Measurements from ENCODE around the gene UPF3B.
"Not testable (repeated sequence)": the region's sequence is repeated elsewhere in the genome, so short reads cannot be mapped to it uniquely, and the experiment has no call there.

The UPF3B gene, protein sequence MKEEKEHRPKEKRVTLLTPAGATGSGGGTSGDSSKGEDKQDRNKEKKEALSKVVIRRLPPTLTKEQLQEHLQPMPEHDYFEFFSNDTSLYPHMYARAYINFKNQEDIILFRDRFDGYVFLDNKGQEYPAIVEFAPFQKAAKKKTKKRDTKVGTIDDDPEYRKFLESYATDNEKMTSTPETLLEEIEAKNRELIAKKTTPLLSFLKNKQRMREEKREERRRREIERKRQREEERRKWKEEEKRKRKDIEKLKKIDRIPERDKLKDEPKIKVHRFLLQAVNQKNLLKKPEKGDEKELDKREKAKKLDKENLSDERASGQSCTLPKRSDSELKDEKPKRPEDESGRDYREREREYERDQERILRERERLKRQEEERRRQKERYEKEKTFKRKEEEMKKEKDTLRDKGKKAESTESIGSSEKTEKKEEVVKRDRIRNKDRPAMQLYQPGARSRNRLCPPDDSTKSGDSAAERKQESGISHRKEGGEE

DNA sequence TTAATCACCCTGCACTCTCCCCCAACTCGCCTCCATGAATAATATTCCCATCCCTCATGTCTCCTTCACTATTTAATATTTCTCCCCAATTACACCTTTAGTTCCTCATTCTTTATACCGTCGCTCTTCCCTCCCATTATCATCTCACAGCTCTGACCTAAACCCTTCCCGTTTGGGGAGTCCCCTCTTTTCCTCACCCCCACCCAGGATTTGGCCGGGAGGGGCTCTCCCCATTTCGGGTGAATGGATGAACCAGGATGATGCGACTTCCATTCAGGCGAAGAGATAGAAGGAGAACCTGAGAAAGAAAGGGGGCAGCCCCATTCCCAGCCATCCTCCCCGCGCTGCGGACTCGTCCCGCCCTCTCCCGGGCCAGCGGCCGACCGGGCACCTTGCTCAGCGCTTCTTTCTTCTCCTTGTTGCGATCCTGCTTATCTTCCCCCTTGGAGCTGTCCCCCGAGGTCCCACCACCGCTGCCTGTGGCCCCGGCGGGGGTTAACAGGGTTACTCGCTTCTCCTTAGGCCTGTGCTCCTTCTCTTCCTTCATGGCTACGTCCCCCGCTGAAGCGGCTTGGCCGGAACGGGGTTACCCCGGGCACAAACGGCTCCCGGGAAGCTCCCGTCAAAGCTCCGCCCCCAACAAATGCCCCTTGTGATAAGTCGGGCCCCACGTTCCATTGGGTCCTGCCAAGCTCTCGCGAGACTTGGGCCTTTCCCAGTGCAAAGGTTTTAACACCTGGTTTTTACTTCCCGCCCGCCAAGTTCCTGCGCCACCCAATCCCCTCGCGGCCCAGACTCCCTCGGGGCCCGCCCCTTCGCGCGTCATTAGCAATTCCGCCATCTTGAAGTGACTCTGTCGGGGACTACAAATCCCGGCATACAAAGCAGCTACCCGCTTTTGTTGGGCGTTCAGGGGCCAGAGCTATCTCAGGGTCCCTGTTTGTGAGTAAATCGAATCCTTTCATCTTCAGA is at the start of gene UPF3B:
TSS of gene UPF3B (minus strand) at position 582 of the 972 bp plus-strand sequence. CDS start at position 547, 35 bp downstream.
- DNase-seq: peak; percentile 97

DNA sequence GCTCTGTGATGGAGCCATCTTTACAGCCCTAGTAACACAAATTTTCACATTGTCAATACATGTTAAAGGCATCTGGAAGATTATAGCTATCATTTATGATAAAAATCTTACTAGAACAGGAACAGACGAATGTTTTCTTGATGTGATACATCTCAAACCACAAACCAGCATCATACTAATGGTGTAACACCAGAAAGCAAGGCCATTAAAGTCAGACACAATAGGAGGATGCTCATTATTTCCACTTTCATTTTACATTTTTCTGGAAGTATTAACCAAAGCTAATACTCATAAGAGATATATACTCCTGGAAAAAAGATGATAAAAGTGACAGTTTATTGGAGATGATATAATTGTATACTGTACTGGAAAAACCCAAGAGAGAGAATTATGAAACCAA is 48.2 kb upstream of the UPF3B start:
- no peak for DNase-seq

DNA sequence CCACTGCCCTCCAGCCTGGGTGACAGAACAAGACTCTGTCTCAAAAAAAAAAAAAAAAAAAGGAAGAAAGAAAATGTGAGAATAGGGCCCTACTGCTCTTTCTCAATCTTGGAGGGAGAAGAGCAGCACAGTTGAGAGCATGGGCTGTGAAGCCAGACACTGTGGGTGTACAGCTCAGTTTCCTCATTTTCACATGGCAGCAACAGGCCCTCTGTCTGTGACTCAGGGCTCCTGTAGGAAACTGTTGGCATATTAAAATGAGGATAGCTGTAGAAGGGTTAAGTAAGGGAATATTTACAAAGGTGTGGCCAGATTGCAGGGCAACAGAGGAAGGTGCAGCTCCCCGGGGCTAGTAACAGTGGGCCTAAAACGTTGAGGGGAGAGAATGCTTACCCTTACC is 46.4 kb upstream of the UPF3B start:
- DNase-seq: no peak

DNA sequence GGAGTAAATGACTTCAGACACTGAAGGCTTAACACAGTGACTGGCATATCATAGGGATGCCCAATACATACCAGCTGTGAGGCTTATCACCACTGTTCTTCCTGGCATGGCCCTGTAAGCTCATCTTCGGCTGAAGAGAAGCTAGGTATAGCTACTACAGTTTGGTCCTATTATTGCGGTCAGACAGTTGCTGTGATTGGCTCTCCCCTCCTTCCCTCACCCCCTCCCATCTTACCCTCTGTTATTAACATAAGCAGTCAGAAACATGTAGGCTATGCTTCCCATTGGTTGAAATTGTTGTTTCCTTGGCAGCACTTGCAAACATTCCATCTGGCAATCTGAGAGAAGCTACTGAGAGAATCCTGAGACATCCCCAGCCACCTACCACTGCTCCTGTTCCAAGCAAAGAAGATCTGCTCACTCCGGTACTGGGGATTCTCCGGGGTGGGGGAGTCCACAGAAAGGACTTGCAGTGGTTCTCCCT is 43.1 kb upstream of the UPF3B start, which contains the start of gene AKAP14:
TSS of gene AKAP14 (plus strand) at position 51 of the 484 bp plus-strand sequence. CDS start 7,331 bp downstream, outside the sequence.
- DNase-seq: no peak

DNA sequence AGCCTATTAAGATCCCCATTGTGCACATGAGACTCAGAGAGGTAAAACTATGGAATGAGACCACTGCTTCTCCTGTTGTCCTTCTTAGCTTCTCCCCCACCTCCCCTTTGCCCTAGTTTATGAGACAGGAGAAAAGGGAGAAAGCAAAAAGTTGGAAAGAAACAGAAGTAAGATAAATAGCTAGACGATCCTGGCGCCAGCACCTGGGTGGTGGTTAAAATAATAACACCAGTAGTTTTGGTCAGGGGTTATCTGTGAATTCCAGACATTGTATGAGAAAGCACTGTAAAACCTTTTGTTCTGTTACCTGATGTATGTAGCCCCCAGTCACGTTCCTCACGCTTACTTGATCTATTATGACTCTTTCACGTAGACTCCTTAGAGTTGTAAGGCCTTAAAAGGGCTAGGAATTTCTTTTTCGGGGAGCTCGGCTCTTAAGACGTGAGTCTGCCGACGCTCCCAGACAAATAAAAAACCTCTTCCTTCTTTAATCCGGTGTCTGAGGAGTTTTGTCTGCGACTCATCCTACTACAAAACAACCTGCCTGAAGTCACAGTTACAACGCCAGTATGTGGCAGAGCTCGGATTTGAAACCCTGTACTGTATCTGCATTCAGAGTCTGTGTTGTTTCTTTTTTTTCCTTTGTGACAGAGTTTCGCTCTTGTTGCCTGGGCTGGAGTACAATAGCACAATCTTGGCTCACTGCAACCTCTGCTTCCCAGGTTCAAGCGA is 39.4 kb upstream of the UPF3B start:
- not testable (repeated sequence) for DNase-seq

DNA sequence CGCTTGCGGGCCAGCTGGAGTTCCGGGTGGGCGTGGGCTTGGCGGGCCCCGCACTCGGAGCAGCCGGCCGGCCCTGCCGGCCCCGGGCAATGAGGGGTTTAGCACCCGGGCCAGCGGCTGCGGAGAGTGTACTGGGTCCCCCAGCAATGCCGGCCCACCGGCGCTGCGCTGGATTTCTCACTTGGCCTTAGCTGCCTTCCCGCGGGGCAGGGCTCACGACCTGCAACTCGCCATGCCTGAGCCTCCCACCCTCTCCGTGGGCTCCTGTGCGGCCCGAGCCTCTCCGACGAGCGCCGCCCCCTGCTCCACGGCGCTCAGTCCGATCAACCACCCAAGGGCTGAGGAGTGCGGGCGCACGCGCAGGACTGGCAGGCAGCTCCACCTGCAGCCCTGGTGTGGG is 37.9 kb upstream of the UPF3B start:
- not testable (repeated sequence) for DNase-seq

DNA sequence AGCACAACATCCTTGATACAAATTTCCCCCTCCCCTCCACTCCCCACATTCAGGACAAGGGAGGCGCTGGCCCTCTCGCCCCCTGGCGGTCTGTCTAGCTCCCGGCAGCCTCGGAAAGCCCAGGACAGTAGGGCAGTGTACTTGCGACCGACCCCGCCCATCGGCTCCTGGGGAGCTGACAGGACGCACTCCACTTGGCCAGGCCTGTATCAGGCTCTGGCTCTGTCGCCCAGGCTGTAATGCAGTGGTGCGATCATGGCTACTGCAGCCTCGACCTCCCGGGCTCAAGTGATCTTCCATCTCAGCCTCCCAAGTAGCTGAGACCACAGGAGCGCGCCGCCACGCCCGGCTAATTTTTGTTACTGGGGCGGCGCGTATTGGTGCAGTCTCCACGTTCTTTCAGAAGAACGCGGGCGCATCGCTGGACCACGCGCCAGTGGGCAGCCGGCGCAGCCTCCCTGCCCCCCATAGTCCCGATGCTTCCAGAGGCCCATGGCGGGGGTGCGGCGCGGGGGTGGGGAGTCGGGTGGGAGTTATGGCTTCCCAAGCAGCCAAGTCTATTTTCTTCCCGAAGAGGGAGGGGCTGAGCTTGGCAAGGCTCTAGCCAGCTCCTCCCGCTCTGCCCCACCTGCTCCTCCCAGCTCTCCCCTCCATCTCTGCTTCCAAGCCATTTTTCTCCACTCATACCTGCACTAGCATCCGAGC is 35.1 kb upstream of the UPF3B start:
- peak; percentile 79 for DNase-seq

DNA sequence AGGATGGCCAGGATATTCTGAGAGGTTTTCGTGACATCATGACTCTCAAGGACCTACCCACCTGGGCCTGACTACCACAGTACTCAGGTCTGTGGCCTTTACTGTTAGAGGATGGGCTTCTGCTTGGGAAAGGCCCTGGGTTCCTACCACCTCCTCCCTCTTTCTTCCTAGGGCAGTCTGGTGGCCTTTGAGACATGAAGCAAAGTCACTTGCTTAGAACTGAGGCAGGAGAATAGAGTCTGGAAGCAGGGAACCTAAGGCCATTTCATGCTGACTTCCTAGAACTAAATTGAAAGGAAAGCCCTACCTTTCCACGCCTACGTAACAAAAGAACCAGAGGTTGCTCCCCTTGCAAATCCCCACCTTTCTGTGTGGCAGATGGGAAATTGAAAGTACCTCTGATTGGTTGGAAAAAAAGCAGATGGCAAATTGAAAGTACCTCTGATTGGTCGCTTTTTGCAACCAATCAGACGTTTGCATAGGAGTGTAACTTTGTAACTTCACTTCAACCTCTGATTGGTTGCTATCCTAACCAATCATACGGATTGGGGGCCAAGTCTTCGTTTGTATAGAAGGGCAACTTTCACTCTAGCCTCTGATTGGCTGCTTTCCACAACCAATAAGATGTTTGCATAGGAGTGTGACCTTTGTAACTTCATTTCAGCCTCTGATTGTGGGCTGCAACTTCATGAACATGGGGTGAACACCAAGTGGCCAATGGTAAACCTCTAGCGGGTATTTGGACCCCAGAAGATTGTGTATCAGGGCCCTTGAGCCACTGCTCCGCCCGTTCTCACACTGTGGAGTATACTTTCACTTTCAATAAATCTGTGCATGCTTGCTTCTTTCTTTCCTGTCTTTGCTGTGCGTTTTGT is 33.0 kb upstream of the UPF3B start:
- DNase-seq: no peak

DNA sequence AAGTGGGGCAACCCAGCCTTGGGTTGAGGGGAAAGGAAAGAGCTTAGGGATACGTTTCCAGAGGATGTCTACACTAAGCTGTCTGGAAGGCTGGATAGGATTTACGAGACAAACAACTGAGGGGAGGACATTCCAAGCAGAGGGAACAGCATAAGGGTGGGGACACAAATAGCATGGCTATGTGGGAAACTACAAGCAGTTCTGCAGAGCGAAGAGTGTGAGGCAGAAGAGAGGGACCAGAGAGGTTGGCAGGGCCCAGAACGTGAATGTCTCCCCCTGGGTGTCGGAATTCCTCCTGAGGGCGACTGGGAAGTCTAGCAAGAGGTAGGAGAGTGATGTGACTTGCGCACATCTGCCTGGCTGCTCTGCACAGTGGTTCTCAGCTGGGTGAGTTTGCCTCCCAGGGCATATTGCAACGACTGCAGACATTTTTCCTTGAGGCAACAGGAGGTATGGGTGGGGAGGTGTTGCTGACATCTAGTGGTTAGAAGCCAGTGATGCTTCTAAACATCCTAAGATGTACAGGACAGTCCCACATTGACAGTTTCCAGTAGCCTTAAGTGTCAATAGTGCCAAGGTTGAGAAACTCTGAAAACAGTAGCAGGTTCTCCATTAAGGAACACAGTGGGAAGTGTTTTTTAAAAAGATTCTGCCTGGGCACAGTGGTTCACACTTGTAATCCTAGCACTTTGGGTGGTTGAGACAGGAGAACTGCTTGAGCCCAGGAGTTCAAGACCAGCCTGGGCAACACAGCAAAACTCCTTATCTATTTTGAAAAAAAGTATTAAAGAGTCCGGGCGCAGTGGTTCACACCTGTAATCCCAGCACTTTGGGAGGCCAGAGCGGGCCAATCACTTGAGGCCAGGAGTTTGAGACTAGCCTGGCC is 28.0 kb upstream of the UPF3B start:
- no peak for DNase-seq

DNA sequence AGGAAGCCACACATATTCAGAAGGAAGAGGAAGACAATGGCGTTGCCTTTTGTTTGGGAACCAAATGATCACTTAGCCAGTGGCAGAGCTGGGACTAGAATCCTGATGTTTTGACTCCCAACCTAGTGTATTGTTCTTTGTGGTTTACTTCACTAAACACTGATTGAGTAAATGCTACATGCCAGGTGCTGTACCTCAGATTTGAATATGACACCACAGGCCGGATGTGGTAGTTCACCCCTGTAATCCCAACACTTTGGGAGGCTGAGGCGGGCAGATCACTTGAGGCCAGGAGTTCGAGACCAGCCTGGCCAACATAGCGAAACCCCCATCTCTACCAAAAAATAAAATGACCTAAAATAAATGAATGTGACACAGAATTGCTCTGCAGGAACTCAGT is 27.3 kb upstream of the UPF3B start:
- no peak for DNase-seq

DNA sequence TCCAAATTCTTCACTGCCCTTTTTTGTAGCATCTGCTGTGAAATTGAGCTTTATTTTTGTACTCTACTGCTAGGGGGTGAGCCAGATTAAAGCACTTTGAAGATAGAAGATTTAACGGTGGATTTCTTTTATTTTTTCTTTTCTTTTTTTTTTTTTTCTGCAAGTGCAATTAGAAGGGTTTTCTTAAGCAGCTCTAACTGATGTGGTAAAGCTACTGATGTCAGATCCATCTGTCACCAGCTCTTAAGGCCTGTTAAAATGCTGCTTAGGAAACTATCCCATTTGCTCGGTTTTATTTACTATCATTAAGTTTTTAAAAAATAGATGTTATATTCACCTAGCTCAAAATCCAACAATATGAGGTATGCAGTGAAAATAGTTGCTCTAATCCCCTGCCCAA is 26.0 kb upstream of the UPF3B start:
- DNase-seq: no peak

DNA sequence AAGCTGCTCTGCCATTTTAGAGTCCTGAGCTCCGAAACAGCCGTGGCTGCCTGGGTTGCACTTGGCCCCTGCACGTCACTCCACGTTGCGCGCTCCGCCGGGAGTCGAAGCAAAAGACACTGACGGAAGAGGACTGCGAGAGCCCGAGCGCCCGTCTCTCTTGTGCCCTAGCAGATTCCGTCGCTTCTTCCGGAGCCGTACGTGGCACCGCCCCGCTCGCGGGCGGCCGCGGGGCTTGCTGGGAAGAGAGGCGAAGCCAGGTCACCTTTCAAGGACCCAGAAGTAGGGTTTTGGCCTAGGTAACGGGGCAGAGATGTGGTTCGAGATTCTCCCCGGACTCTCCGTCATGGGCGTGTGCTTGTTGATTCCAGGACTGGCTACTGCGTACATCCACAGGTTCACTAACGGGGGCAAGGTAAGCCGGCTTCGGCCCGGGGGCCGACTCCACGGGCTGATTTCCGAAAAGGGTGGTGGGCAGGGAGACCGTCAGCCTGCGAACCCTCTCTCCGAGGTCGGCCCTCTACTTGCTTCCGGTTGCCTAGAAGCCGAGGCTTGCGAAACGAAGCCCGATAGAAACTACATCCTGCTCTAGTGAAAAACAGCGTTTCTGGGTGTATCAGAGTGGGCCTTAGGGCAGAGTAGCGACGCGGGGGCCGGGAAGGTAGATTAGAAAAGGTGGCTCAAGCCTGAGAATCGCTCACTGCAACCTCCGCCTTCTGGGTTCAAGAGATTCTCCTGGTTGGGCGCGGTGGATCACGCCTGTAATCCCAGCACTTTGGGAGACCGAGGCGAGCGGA is 19.0 kb upstream of the UPF3B start, which contains the start of the genes NDUFA1 and RNF113A:
TSS of gene NDUFA1 (plus strand) at position 234 of the 797 bp plus-strand sequence. CDS start at position 314, 80 bp downstream.
TSS of gene RNF113A (minus strand) at position 135 of the 797 bp plus-strand sequence. CDS start at position 15, 120 bp downstream.
- DNase-seq: peak; percentile 65

DNA sequence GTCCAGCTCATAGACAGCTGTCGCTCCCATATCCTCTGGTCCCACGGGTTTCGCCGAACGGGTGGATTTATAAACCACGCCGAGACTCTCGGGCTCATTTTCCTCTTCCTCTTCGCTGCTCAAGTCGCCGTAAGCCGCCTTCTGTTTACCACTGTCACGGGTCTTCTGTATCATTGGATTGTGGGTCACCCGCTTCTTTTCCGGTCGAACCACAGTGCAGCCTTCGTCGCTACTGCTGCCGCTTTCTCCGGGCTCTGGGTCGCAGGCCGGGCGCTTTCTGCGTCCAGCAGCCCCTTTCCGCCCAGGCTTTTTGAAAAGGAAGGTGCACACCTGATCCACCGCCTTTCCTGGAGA is 18.5 kb upstream of the UPF3B start:
- DNase-seq: peak; percentile 36

DNA sequence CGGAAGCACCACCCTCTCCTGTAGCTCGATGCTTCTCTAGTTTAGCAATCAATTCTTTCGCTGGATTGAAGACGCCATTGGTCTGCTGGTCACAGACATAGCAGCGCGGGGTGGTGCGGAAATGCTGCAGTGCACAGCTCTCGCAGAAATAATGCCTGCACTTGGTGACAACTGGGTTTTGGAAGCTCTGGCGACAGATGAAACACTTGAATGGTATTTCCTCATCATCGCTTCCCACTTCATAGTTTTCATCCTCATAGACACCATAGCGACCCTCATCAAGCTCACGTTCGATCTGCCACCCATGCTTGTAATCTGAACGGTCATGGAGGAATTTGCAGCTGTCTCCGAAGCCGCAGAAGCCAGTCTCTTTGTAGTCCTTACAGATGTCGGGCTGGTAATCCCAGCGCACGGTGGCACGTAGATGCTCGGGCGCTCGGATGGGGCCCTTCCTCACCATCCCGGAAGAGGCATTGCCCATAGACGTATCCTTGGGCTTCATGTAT is 17.9 kb upstream of the UPF3B start:
- no peak for DNase-seq

DNA sequence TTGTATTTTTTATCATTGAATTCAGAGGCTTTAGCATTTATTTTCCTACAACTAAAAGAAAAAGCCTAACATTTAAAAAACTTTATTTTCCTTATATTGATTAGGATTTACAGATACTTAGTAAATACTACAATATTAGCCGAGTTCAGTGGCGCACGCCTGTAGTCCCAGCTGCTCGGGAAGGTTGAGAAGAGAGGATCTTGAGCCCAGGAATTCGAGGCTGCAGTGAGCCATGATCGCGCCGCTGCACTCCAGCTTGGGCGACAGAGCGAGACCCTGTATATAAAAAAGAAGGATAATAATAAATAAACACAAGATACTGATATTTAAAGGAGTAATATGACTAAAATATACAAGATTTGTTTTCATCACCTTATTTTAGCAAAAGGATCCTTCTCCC is 681 bp upstream of the UPF3B start:
- no peak for DNase-seq

DNA sequence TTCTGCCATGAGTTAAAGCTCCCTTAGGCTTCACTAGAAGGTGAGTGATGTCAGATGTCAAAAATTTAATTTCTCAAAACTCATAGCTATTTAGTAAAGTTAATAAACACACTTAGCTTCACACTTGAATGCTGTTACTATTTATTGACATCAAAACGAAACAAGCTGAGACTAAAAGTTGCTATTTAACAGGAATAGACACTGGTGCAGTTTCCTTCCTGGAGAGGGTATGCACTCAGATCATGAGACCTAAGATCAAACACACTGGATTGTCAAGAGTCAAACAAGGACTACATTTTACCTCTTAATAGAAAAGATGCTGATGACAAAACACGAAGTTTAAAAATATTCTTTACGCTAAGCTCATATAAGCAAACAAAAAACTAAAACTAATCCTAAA is 18.9 kb downstream of the UPF3B start:
- DNase-seq: no peak

DNA sequence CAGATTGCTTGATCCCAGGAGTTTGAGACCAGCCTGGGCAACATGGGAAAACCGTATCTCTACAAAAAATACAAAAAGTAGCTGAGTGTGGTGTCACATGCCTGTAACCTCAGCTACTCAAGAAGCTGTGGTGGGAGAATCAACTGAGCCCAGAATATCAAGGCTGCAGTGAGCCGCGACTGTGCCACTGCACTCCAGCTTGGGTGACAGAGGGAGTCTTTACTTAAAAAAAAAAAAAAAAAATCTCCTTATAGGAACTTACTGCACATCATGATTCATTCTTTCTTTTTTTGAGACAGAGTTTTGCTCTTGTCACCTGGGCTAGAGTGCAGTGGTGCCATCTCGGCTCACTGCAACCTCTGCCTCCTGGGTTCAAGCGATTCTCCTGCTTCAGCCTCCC is 24.3 kb downstream of the UPF3B start:
- no peak for DNase-seq

DNA sequence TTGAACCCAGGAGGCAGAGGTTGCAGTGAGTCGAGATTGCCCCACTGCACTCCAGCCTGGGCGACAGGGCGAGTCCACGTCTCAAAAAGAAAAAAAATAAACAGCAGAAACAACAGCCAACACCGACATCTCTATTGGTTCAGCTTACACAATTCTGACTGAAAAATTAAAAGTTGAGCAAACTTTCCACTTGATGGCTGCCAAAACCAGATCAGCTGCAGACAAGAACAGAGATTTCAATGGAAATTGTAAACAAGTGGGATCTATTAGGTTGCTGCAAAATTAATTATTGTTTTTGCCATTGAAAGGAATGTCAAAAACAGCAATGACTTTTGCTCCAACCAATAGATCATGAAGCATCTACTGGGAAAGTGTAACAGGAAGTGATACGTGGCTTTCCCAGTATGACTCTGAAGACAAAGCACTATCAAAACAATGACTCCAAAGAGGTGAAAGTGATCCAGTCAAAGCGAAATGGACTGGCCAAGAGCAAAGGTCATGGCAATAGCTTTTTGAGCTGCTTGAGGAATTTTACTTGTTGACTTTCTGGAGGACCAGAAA is 26.3 kb downstream of the UPF3B start:
- DNase-seq: no peak

Data from NCI-H510A (cell line).